SH-SY5Y (cell line): ENCODE measurements around the gene CCL22.

ENCODE experiments used
- GATA2 ChIP-seq: IDR thresholded peaks from 2 replicates; pipeline ENCODE4 v1.6.1; 2011; ENCODE audit warnings: mild to moderate bottlenecking, low read depth, low read length
- GATA3 ChIP-seq: IDR thresholded peaks from 2 replicates; pipeline ENCODE4 v1.6.1; 2011; ENCODE audit warnings: low read depth, mild to moderate bottlenecking, low read length, moderate library complexity

DNA sequence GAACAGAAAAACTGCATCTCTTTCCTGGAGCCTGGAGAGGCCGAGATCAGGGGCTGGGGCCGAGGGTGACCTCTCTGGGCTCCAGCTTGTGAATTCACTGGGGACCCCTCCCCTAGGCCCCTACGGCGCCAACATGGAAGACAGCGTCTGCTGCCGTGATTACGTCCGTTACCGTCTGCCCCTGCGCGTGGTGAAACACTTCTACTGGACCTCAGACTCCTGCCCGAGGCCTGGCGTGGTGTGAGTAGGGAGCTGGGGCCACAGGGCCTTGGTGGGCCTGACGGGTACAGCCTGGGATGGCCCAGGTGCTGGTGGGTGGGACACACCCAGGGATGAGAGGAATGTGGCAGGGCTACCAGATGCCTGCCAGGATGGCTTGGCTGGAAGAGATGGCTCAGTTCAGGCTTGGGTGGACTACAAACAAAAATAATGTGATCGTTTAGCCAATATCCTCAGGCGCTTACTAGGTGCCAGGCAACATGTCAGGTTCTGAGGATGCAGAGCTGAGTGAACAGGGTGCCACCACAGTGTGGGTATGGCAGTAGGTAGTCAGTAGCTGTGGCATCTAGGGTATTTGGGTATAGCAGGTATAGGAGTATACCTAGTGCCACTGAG lies 1.8 kb downstream of the CCL22 start:
- TF ChIP-seq GATA3, result no peak
- TF ChIP-seq GATA2, result no peak
